Caco-2 (cell line): ENCODE measurements around the gene CFAP206. TPM values are rescaled to one million over a fixed set of nuclear protein-coding genes. Genes with fewer than 3 reads are reported as not detected.

Experiments used
- BruUV-seq: library from RNA; stranded (reverse); fragments of 400-500 nt; replicated peaks from 2 replicates; lab custom pipeline; 2021; lab: Mats Ljungman, UMichigan
- CTCF ChIA-PET: fragments of 300-600 bp; sonication (Branson Sonifier 250); formaldehyde crosslinking; loops from one replicate; lab custom pipeline; 2022; ENCODE audit warnings: antibody characterized with exemption; lab: Charles Lee
- POLR2A ChIA-PET: fragments of 300-600 bp; sonication (Branson Sonifier 250); formaldehyde crosslinking; loops from one replicate; lab custom pipeline; 2022; ENCODE audit warnings: antibody characterized with exemption; lab: Charles Lee
- DNase-seq, 2 experiments: peaks; one replicate each; pipeline versions ENCODE4 v3.0.0 to v3.0.0-alpha.2; 2020 to 2022
- H3K27me3 ChIP-seq: replicated peaks from 2 replicates; pipeline ENCODE4 v1.6.0; 2011; ENCODE audit warnings: low read length; ENCODE audit not compliant: control insufficient read depth, insufficient read depth
- H3K36me3 ChIP-seq: 2 replicates; pipeline ENCODE4 v1.5.1; 2011; ENCODE audit warnings: low read length; ENCODE audit not compliant: control insufficient read depth, insufficient read depth
- H3K4me1 ChIP-seq: fragments of 250-450 bp; sonication (Bioruptor Pico); 2 replicates; pipeline ENCODE4 v1.5.1; 2020; ENCODE audit warnings: mild to moderate bottlenecking
- H3K4me3 ChIP-seq: 2 replicates; pipeline ENCODE4 v1.5.1; 2011; ENCODE audit warnings: low read depth, mild to moderate bottlenecking, control low read depth, low read length
- H3K9me3 ChIP-seq: fragments of 250-450 bp; sonication (Bioruptor Pico); 2 replicates; pipeline ENCODE4 v1.5.1; 2020; ENCODE audit warnings: mild to moderate bottlenecking, moderate library complexity
- H3K27ac Mint-ChIP-seq: one replicate; pipeline ENCODE4 v1.8.0; 2022; ENCODE audit warnings: mixed read lengths; ENCODE audit not compliant: unreplicated experiment
- H3K27me3 Mint-ChIP-seq: one replicate; pipeline ENCODE4 v1.8.0; 2022; ENCODE audit warnings: mixed read lengths; ENCODE audit not compliant: insufficient read depth, unreplicated experiment
- H3K36me3 Mint-ChIP-seq: one replicate; pipeline ENCODE4 v1.8.0; 2022; ENCODE audit warnings: mild to moderate bottlenecking, mixed read lengths; ENCODE audit not compliant: insufficient read depth, unreplicated experiment
- H3K4me1 Mint-ChIP-seq: one replicate; pipeline ENCODE4 v1.8.0; 2022; ENCODE audit warnings: low read depth, mixed read lengths; ENCODE audit not compliant: unreplicated experiment
- H3K4me3 Mint-ChIP-seq: one replicate; pipeline ENCODE4 v1.8.0; 2022; ENCODE audit warnings: mild to moderate bottlenecking, moderate library complexity, mixed read lengths; ENCODE audit not compliant: unreplicated experiment
- H3K9me3 Mint-ChIP-seq: one replicate; pipeline ENCODE4 v1.8.0; 2022; ENCODE audit warnings: mixed read lengths; ENCODE audit not compliant: unreplicated experiment
- intact Hi-C: fragments of 100-400 bp; cut with micrococcal nuclease; formaldehyde crosslinking; loops from one replicate; pipeline ENCODE4 v1.10.0; 2022; ENCODE audit not compliant: unreplicated experiment
- total RNA-seq: library from RNA; stranded (reverse); gene quantifications from 2 replicates; pipeline ENCODE4 v1.2.3, GENCODE V29; 2022
- TF ChIP-seq, protein P1 (sequence below), 2 experiments: fragments of 200-600 bp in 1 of 2; IDR thresholded peaks; 1 replicate in 1 of 2; 2 replicates in 1 of 2; pipeline versions ENCODE4 v1.5.1 to v1.8.0; 2011 to 2022; ENCODE audit warnings: antibody characterized with exemption in 1 of 2, control low read depth in 1 of 2, inconsistent platforms in 1 of 2, low read depth in 1 of 2, low read length in 1 of 2, mild to moderate bottlenecking in 1 of 2, moderate library complexity in 1 of 2; ENCODE audit not compliant: insufficient read depth in 1 of 2, severe bottlenecking in 1 of 2, unreplicated experiment in 1 of 2

The CFAP206 gene
- total RNA-seq, 1 experiment from 2014 or later = not detected

DNA sequence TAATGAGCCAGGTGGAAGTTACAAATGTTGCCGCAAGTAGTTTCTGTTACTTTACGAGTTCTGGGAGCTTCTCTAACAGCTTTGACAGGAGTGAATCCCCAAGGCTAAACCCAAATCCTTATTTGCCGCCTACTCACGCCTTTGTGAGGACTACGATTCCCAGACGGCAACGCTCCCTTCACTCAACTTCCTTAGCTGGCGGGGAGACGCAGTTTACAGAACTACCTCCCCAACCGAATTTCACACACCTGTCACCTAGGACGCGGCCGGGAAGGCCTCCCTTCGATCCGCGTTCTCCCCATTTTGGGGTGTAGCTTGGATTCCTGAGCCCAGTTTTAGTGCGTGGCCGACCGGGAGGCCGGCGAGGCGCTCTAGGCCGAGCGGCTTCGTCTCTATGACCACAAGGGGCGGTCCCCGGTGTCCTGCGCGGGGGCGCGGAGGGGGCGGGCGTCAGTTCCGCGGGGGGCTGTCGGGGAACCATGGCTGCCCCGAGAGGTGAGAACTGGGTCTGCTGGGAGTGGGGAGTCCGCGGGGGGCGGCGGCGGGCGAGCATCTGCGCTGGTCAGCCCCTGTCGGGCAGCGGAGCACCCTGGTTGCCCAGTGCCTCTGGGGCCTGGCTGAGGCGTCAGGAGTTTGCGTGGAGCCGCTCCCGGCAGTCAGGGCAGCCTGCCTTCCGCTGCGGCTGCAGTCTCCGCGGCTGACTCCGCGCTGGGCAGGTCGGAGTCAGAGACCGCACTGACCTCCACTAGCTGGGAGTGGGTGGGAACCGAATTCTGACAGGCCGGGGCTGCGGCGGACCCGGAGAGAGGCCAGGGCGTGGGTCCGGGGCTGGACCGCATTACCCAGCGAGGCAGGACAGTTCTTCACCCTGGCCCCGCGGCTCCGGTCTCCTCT, 65.0 kb downstream of the CFAP206 start, which contains the start of gene SLC35A1:
SLC35A1 (plus strand) TSS at position 450 of the 894 bp plus-strand sequence; CDS start at position 480, 30 bp downstream.
- H3K27me3 ChIP-seq = no peaks in the 10 kb centered on the region
- H3K9me3 ChIP-seq = no peaks in the 10 kb centered on the region
- peak within 1 kb of the TSS; percentile 84 for H3K4me3 ChIP-seq
- no TSS peak for BruUV-seq
- Mint-ChIP-seq H3K4me1 (no peaks in the 10 kb centered on the region), H3K27me3 (peaks cover 2% of the 10 kb centered on the region), H3K9me3 (no peaks in the 10 kb centered on the region), H3K4me3 (peak within 1 kb of the TSS; percentile 84), H3K36me3 (no peaks in the 10 kb centered on the region), H3K27ac (peak within 1 kb of the TSS; percentile 93)
- DNase-seq = peak; percentile 73 to 86
- TF ChIP-seq, protein P1, sequence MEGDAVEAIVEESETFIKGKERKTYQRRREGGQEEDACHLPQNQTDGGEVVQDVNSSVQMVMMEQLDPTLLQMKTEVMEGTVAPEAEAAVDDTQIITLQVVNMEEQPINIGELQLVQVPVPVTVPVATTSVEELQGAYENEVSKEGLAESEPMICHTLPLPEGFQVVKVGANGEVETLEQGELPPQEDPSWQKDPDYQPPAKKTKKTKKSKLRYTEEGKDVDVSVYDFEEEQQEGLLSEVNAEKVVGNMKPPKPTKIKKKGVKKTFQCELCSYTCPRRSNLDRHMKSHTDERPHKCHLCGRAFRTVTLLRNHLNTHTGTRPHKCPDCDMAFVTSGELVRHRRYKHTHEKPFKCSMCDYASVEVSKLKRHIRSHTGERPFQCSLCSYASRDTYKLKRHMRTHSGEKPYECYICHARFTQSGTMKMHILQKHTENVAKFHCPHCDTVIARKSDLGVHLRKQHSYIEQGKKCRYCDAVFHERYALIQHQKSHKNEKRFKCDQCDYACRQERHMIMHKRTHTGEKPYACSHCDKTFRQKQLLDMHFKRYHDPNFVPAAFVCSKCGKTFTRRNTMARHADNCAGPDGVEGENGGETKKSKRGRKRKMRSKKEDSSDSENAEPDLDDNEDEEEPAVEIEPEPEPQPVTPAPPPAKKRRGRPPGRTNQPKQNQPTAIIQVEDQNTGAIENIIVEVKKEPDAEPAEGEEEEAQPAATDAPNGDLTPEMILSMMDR (IDR thresholded peaks at IDR 0.05; ENCODE audit: insufficient read depth in 1 of 2, low read depth in 1 of 2, low read length in 1 of 2, severe bottlenecking in 1 of 2, unreplicated experiment in 1 of 2) = peak; percentile 14 to 25
- no peaks in the 10 kb centered on the region for H3K4me1 ChIP-seq
- intact Hi-C loops = loop anchor here (1.0 to 10.0 kb wide), 6 partner anchors 65 to 408 kb away; partner anchors contain the start of genes CFAP206, SMIM8 and ZNF292
- H3K36me3 ChIP-seq = no peaks in the 10 kb centered on the region
- CTCF ChIA-PET = no interaction called here
- POLR2A ChIA-PET = interaction anchor here (0.6 kb wide), 1 partner anchor 57 kb away, joined by 3 read pairs; no protein-coding TSS in a partner anchor

DNA sequence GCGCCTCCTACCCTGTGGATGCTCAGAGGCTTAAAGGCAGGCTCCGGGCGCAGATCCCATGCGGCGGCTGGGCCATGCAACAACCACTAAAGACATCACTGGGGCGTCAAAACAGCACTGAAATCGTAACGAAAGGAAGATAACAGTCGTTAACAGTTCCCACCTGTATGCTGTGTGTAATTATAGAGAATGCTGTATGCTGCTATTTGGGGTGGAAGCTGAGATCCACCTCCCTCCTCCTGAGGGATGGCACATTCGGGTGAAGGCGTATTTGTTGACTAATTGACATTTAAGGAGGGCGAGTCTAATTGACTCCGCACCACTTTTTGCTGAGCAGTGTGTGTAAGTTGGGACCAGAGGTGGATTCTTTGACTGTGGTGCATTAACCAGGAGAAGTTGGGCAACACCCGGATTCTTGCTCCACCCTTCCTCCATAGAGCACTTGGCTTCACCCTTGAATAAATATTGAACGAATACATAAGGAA, 65.7 kb downstream of the CFAP206 start:
- Histone ChIP-seq H3K9me3 (no peaks in the 10 kb centered on the region), H3K36me3 (no peaks in the 10 kb centered on the region), H3K4me1 (no peaks in the 10 kb centered on the region), H3K4me3 (peak overlapping the region; percentile 84), H3K27me3 (no peaks in the 10 kb centered on the region)
- Mint-ChIP-seq H3K4me3 (peak overlapping the region; percentile 84), H3K27ac (peak overlapping the region; percentile 93), H3K9me3 (no peaks in the 10 kb centered on the region), H3K27me3 (no peaks in the 10 kb centered on the region), H3K4me1 (no peaks in the 10 kb centered on the region), H3K36me3 (no peaks in the 10 kb centered on the region)
- TF ChIP-seq, protein P1 (IDR thresholded peaks at IDR 0.05; ENCODE audit: insufficient read depth in 1 of 2, low read depth in 1 of 2, low read length in 1 of 2, severe bottlenecking in 1 of 2, unreplicated experiment in 1 of 2) = no peak
- CTCF ChIA-PET = interaction anchor here (0.6 kb wide), 1 partner anchor 21 kb away, joined by 4 read pairs; no protein-coding TSS in a partner anchor
- intact Hi-C loops = loop anchor here (1.0 to 10.0 kb wide), 6 partner anchors 66 to 409 kb away; partner anchors contain the start of genes CFAP206, SMIM8 and ZNF292
- POLR2A ChIA-PET = no interaction called here
- no TSS peak for BruUV-seq
- peak; percentile 28 to 38 for DNase-seq

DNA sequence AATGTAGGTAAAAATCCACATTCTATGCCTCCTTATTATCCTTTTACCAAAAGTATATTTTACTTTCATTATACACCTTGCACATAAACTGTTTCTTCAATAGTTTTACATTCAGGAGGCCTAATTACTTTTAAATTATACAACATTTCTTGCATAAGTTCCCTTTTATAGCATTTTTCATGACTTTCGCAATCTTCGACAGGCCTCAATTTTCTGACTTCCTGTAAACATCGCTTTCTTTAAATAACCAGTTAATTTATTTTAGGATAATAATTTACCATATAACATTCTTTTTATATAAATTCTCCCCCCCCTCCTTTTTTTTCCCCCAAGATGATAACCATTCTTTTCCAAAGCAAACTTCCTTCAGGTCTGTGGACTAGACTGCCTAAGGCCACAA, 74.2 kb downstream of the CFAP206 start:
- no peak for DNase-seq
- H3K27me3 ChIP-seq = no peaks in the 10 kb centered on the region
- H3K9me3 Mint-ChIP-seq = peaks cover 17% of the 10 kb centered on the region
- no peak overlapping the region for H3K4me3 ChIP-seq
- intact Hi-C loops = no loop called here
- H3K4me1 Mint-ChIP-seq = peaks cover 6% of the 10 kb centered on the region
- peaks cover 16% of the 10 kb centered on the region for H3K36me3 Mint-ChIP-seq
- H3K36me3 ChIP-seq = no peaks in the 10 kb centered on the region; the same call in 1 of the 2 replicates
- no peaks in the 10 kb centered on the region for H3K27me3 Mint-ChIP-seq
- no peaks in the 10 kb centered on the region for H3K9me3 ChIP-seq
- ChIA-PET POLR2A (no interaction called here), CTCF (no interaction called here)
- TF ChIP-seq, protein P1 (IDR thresholded peaks at IDR 0.05; ENCODE audit: insufficient read depth in 1 of 2, low read depth in 1 of 2, low read length in 1 of 2, severe bottlenecking in 1 of 2, unreplicated experiment in 1 of 2) = no peak
- BruUV-seq = no TSS peak
- 0 out of 2 replicates have a peak, but pooled peaks cover 8% of the 10 kb centered on the region for H3K4me1 ChIP-seq
- H3K4me3 Mint-ChIP-seq = no peak overlapping the region
- no peak overlapping the region for H3K27ac Mint-ChIP-seq
